HL-60/S4 treated with retinoic acid at 250 ng/mL for 4 days and 3 days (cell line): ENCODE measurements around the gene MBLAC1.

Source experiments
- in situ Hi-C: fragments of 300-500 bp; cut with MboI; formaldehyde crosslinking; loops from 2 replicates; pipeline ENCODE4 v1.7.0; 2022; ENCODE audit warnings: low sequenced_read_pairs

The MBLAC1 gene

DNA sequence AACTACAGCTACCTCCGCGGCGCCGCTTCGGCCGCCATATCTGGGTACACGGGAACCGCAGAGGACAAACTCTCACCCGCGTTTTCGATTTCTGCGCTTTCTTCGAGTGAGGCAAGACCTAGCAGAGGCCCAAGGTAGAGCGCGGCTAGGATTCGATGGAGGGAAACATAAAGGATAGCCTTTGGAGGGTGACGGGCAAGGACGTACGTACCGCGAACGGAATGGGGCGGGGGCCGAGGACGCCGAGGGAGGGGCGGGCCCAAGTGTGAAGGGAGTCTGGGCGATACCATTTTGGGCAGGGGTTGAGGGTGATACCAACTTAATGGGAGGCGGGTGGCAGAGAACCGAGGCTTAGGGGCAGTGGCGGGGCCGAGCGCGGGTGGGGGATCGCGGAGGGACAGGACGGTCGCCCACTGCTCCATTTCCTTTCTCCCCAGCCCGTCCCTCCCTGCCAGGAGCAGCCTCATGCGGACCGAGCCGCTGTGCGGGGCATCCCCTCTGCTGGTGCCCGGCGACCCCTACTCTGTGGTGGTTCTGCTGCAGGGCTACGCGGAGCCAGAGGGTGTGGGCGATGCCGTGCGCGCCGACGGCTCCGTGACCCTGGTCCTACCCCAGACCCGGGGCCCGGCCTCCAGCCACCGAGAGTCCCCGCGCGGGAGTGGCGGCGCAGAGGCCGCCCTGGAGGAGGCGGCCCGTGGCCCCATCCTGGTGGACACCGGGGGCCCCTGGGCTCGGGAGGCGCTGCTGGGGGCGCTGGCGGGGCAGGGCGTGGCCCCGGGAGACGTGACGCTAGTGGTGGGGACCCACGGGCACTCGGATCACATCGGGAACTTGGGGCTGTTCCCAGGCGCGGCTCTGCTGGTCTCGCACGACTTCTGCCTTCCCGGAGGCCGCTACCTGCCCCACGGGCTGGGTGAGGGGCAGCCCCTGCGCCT, at the start of gene MBLAC1:
MBLAC1 (plus strand) TSS at position 37 of the 935 bp plus-strand sequence; CDS start at position 466, 429 bp downstream.
- in situ Hi-C loops = no loop called here

- in situ Hi-C loops = no loop called here
Measured at GRCh38 chr7:100077205-100077604, 49.6 kb upstream of the MBLAC1 start.

GRCh38 chr7:100079024-100079560, 47.7 kb upstream of the MBLAC1 start:
- in situ Hi-C loops = no loop called here

GRCh38 chr7:100080907-100081534, 45.7 kb upstream of the MBLAC1 start:
- in situ Hi-C loops = no loop called here

DNA sequence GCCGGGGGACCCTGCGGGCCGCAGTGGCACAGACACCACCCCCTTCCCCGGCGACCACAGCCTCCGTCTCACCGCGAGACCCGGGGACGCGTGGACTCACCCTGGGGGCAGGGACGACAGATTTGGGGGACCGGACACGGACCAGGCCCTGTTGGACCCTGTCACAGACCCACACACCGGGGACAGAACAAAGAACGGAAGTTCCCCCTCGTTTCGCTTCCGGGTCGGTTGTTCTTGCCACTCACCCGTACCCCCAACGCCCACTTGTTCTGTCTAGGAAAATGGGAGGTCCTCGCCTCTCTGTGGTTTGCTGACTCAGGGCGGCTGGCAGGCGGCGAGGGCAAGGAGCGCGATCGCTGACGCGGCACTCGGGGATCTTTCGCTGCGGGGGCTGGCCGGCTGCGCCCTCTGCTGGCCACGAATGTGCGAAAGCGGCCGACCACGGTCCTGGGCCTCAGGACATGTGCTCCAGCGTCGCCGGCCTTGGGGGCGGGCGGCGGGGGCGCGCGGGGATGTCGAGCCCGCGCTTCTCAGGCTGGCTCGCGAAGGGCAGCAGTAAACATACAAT, 45.1 kb upstream of the MBLAC1 start, which contains the start of gene ZNF3:
ZNF3 (minus strand) TSS at position 189 of the 568 bp plus-strand sequence. CDS start 4,366 bp downstream, outside the sequence.
- in situ Hi-C loops = no loop called here

DNA sequence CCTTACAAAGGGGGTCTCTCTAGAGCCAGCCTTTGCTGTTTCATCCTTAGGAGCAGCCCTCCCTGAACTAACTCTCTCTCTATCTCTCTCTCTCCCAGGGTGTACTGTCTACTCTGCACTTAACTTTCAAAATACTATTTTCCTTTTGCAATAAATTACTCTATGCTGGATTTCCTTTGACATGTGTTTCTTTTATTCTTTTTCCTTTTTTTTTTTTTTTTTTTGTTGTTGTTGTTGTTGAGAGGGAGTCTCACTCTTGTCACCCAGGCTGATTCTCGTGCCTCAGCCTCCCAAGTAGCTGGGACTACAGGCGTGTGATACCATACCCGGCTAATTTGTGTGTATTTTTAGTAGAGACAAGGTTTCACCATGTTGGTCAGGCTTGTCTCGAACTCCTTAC, 43.8 kb upstream of the MBLAC1 start:
- in situ Hi-C loops = no loop called here

DNA sequence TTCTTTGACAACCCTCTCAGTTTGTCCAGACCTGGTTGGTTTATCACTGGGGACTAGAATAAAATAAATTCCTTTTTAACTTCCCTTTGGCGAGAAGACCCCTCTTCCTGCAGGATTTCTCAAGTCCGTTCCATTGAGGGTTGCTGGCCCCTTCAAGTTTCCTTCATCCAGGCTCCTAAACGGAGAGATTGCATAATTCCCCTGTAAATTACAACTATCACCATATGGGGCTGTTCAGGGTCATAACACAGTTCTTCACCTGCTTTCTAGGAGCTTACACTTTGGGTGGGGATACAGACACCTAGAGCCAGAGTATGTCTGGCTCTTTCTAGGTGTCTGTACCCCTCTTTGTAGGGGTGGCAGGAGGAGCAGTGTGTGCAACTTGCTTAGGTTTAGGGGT, 41.3 kb upstream of the MBLAC1 start:
- in situ Hi-C loops = no loop called here

DNA sequence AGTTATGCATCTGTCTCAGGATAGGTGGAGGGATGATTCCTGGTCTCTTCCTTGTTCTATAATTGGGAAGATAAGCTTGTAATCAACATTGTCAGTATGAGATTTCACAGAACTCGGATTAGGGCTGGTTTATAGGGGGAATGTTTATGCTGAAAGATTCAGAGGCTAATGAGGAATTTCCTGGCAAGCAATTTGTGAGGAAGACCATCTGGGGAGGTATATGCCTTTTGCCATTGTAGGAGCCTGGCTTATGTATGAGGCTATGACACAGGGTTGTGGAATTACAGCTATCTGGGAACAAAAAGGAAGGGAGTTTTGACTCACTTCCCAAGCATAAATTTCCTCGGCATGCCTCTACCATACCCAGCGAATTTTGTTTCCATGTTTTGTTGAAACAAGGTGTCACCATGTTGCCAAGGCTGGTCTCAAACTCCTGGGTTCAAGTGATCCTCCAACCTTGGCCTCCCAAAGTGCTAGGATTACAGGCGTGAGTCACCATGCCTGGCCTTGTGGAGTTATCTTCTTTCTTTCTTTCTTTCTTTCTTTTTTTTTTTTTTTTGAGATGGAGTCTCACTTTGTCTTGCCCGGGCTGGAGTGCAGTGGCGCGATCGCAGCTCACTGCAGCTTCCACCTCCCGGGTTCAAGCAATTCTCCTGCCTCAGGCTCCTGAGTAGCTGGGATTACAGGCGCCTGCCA, 39.6 kb upstream of the MBLAC1 start:
- in situ Hi-C loops = no loop called here

GRCh38 chr7:100088095-100088620, 38.6 kb upstream of the MBLAC1 start:
- in situ Hi-C loops = no loop called here

DNA sequence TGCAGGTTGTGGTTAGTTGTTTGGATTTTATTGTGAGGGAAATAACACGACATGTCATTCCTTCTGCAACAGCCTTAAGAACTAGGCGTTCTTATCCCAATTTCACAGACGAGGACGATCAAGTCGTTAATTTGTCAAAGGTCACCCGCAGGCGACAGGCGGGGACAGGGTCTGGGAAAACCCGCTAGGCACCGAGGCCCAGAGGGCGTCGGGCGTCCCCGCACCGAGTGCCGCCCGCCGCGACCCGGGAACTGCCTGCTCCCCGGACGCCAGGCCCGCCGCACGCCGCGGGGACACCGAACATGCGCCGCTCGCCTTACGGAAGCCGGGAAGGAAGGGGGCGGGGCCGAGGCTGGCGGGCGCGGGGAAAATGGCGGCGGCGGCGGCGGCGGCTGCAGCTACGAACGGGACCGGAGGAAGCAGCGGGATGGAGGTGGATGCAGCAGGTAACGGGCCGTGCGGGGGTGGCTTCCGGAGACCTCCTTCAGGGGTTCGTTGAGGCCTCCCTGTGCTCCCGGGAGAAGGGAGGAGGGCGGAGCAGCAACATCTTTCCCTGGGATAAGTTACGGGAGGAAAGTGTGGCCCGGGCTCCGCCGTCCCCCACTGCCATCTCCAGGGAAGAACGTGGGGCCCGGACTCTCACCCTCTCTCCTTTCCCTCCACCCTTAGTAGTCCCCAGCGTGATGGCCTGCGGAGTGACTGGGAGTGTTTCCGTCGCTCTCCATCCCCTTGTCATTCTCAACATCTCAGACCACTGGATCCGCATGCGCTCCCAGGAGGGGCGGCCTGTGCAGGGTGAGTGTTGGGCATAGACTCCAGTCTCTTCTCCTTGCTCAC, 37.9 kb upstream of the MBLAC1 start, which contains the start of gene COPS6:
COPS6 (plus strand) TSS at position 349 of the 837 bp plus-strand sequence; CDS start at position 371, 22 bp downstream.
- in situ Hi-C loops = no loop called here

DNA sequence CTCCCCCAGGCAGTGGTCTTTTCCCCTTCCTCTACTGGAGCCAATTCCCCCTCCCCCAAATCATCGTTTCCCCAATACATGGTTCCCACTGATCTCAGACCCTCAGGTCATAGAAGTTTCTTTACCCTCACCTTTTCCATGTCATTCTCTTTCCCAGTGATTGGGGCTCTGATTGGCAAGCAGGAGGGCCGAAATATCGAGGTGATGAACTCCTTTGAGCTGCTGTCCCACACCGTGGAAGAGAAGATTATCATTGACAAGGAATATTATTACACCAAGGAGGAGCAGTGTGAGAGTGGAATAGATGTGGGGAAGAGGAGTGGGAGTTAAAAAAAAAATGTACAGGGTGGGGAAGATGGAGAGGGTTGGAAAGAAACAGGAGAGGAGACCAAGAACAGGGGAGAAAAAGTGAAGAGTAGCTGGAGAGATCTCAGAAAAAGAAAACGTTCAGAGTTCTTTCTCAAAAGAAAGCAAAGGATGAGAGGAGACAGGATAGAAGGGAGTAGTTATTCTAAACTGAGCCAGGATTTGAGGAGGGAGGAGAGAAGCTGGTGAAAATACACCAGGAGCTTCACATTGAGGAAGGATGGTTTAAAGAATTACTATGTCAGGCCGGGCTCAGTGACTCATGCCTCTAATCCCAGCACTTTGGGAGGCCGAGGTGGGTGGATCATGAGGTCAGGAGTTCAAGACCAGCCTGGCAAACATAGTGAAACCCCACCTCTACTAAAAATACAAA, 37.1 kb upstream of the MBLAC1 start:
- in situ Hi-C loops = no loop called here

- in situ Hi-C loops = no loop called here
Measured at GRCh38 chr7:100090527-100091410, 36.0 kb upstream of the MBLAC1 start.

DNA sequence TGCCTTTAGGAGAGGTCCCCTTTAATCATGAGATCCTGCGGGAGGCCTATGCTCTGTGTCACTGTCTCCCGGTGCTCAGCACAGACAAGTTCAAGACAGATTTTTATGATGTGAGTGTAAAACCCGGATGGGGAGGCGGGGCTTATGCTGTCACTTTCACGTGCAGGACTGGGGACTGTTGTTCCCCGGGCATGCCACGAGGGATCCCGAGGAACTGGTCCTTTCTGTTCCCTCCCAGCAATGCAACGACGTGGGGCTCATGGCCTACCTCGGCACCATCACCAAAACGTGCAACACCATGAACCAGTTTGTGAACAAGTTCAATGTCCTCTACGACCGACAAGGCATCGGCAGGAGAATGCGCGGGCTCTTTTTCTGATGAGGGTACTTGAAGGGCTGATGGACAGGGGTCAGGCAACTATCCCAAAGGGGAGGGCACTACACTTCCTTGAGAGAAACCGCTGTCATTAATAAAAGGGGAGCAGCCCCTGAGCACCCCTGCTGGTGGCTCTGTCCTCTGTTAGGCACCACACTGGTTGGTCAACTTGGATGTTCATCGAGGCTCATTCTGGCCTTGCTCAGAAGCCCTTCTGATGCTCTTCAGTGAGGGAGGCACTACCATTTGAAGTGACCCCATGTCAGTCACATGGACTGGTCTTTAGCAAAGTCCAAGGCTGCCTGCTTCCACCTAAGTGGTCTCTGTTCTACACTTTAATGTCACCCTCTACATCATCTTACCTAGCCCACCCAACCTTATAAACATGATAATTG, 35.2 kb upstream of the MBLAC1 start:
- in situ Hi-C loops = no loop called here

- in situ Hi-C loops = no loop called here
Measured at GRCh38 chr7:100093054-100093453, 33.7 kb upstream of the MBLAC1 start.

DNA sequence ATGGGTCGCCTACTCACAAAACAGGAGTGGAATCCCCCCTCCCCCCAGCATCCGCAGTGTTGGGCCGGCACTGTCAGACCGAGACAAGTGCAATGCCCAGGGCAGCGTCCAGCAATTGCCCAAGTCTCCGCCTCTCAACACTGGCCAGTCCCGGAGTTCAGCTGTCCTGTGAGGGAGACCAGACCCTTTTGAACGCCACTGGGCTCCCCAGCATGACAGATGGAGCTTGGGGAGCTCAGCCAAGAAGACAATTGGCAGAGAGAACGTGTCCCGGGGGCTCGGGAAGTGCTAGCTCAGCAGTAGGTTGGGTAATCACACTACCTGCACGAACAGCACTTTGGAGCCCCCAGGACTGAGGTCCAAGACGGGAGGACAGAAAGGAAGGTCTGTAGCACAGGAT, 33.3 kb upstream of the MBLAC1 start:
- in situ Hi-C loops = no loop called here

- in situ Hi-C loops = no loop called here
Measured at GRCh38 chr7:100093925-100094486, 32.8 kb upstream of the MBLAC1 start.

- in situ Hi-C loops = no loop called here
Measured at GRCh38 chr7:100095289-100095688, 31.5 kb upstream of the MBLAC1 start.
